Lower leg skin (tissue), 4 donors: ENCODE measurements around the gene SH3RF1. TPM values are rescaled to one million over a fixed set of nuclear protein-coding genes. Genes with fewer than 3 reads are reported as not detected.

ENCODE experiments used
- DNase-seq, 2 donors: peaks; one replicate each; pipeline ENCODE4 v3.0.0-alpha.2; 2019; ENCODE audit warnings: low spot score in 2 of 2
- H3K4me3 ChIP-seq: fragments of 200-600 bp; sonication (generic); 2 replicates; pipeline ENCODE4 v1.5.1; 2017; ENCODE audit warnings: mild to moderate bottlenecking, low read depth; ENCODE audit not compliant: poor library complexity, severe bottlenecking
- POLR2A ChIP-seq, 2 donors: fragments of 450-650 bp; IDR thresholded peaks; one replicate each; pipeline ENCODE4 v1.6.1; 2016 to 2017; ENCODE audit warnings: antibody characterized with exemption in 2 of 2, mild to moderate bottlenecking in 1 of 2, moderate library complexity in 1 of 2
- WGBS, 2 donors: methylation state at CpG; one replicate each; pipeline ENCODE4 v1.1.5; 2018; 5-methylcytosine and 5-hydroxymethylcytosine counted together
- intact Hi-C: fragments of 100-400 bp; cut with DNase I; formaldehyde crosslinking; loops from one replicate; pipeline ENCODE4 v1.15.0; 2023; ENCODE audit warnings: low total_unique reads
- total RNA-seq, 4 donors: library from RNA; depleted of rRNA; stranded (reverse); fragments of >200 nt; gene quantifications; one replicate each; pipeline ENCODE4 v1.1.0, GENCODE V29; 2016
- TF ChIP-seq, protein P1 (sequence below), 3 donors: fragments of 450-650 bp; IDR thresholded peaks; one replicate each; pipeline ENCODE4 v1.5.1; 2016; ENCODE audit warnings: antibody characterized with exemption in 3 of 3, mild to moderate bottlenecking in 3 of 3, moderate library complexity in 2 of 3

SH3RF1 gene
- total RNA-seq, 4 donors from 2014 or later = 8.5 to 14.2 (median 12.0) TPM

DNA sequence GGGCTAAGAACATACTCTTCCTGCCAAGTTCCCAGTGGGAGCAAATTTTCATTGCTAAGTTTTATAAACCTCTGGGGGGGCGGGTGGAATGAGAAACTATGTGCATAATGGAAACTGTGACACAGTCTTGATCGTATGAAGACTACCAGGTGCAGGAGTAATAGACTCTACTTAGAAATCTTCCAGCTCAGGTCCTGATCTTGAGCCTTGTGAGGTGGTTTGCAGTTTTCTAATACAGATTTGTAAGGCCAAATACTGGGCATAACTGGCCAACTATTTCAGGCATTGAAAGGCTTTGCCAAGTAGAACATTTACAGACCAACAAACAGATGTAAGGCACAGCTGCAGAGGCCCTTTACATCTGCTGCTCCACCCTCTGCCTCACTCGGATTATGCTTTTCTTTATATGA is 171.0 kb downstream of the SH3RF1 start:
- DNase-seq = no peak
- TF ChIP-seq POLR2A (IDR thresholded peaks at IDR 0.05) = no peak
- TF ChIP-seq, protein P1, sequence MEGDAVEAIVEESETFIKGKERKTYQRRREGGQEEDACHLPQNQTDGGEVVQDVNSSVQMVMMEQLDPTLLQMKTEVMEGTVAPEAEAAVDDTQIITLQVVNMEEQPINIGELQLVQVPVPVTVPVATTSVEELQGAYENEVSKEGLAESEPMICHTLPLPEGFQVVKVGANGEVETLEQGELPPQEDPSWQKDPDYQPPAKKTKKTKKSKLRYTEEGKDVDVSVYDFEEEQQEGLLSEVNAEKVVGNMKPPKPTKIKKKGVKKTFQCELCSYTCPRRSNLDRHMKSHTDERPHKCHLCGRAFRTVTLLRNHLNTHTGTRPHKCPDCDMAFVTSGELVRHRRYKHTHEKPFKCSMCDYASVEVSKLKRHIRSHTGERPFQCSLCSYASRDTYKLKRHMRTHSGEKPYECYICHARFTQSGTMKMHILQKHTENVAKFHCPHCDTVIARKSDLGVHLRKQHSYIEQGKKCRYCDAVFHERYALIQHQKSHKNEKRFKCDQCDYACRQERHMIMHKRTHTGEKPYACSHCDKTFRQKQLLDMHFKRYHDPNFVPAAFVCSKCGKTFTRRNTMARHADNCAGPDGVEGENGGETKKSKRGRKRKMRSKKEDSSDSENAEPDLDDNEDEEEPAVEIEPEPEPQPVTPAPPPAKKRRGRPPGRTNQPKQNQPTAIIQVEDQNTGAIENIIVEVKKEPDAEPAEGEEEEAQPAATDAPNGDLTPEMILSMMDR (IDR thresholded peaks at IDR 0.05) = no peak
- H3K4me3 ChIP-seq = no peak overlapping the region
- intact Hi-C loops = no loop called here
- WGBS, 2 donors = 42 to 45% methylated on average over 3 of the region's 3 CpGs

DNA sequence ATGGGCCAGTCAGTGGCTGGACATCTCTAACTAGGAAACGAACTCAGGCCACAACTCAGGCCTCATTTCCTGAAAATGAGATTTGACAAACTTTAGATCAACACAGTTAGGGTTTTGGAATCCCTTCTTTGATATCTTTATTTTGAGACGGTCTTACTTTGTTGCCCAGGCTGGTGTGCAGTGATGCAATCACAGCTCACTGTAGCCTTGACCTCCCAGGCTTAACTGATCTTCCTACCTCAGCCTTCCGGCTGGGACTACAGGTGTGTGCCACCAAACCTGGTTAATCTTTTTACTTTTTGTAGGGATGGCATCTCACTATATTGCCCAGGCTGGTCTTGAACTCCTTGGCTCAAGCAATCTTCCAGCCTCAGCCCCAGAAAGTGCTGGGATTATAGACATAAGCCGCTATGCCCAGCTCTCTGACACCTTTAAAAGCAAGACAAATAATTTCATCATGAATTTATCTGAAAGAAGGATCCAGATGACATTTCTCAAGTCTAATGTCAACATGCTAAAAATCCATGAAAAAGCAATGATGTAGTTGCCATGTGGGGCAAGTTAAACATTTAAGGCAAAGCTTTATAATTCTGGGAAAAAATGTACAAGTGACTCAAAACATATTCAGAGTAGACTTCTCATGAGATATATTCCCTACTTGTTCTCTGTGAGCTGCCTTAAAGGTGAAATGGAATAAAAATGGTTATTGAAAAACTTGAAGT is 171.6 kb downstream of the SH3RF1 start:
- H3K4me3 ChIP-seq = no peak overlapping the region
- no peak for TF ChIP-seq POLR2A (IDR thresholded peaks at IDR 0.05)
- TF ChIP-seq, protein P1 (IDR thresholded peaks at IDR 0.05) = no peak
- DNase-seq = no peak
- WGBS, 2 donors = 89 to 92% methylated on average over 4 of the region's 4 CpGs
- intact Hi-C loops = no loop called here

DNA sequence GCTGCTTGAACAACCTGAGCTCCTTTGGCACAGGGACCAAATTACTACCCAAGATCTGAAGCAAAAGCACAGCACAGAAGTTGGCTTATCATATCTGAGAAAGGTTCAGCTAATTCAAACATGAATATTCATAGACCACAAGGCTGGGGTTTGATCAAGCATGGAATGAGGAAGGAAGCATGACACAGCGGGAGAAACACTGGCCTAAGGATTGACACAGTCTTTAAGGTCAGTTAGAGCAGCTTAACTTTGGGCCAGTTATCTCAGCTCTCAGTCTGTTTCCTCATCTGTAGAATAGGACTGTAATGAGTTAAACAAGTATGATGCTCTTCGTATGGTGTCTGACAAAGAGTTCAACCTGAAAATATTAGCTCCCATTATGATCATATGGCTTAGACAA is 172.2 kb downstream of the SH3RF1 start:
- no peak for TF ChIP-seq POLR2A (IDR thresholded peaks at IDR 0.05)
- TF ChIP-seq, protein P1 (IDR thresholded peaks at IDR 0.05) = no peak
- H3K4me3 ChIP-seq = no peak overlapping the region
- intact Hi-C loops = no loop called here
- no peak for DNase-seq
- WGBS, 2 donors = 75 to 88% methylated on average over 2 of the region's 2 CpGs

DNA sequence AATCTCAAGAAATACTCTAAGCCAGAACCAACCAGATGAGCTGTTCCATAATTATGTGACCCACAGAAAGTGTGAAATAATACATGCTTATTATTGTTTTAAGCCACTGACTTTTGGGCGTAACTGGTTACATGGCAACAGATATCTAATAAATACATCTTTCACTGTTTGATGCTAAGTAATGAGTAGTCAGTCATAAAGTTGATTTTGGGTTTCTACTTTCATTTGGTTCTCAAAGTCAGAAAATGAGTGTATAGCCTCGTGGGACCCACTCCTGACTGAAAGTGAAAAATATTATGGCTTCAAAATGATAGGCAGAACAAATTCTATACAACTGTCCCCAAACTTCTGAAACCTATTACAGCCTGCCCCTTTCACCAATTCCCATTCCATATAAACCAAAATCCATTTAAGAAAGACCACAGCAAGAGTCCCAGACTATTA is 172.7 kb downstream of the SH3RF1 start:
- DNase-seq = no peak
- no peak overlapping the region for H3K4me3 ChIP-seq
- no peak for TF ChIP-seq POLR2A (IDR thresholded peaks at IDR 0.05)
- TF ChIP-seq, protein P1 (IDR thresholded peaks at IDR 0.05) = no peak
- WGBS, 2 donors = 86% methylated on average over 2 of the region's 2 CpGs
- intact Hi-C loops = no loop called here

DNA sequence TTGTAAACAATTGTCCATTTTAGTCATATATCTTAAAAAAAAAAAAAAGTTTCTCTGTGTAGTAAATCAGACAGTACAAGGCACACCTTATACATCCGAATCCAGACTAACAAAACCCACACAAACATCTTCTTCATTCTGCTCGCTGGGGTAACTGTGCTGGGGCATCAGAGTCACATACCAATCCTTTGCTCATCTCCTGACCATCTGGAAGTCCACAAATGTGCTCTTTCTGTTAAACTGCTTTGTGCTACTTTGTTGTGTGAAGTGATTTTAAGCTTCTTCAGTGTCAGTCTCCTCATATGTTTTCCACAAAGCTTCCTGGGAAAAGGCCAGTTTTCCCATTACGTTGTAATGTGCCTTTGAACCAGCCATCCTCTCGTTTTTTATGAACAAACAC is 174.5 kb downstream of the SH3RF1 start:
- H3K4me3 ChIP-seq = no peak overlapping the region
- WGBS, 2 donors = 77 to 81% methylated on average over 4 of the region's 4 CpGs
- TF ChIP-seq, protein P1 (IDR thresholded peaks at IDR 0.05) = no peak
- TF ChIP-seq POLR2A (IDR thresholded peaks at IDR 0.05) = no peak
- intact Hi-C loops = no loop called here
- DNase-seq = no peak
